Activated CD4-positive, alpha-beta memory T cell treated with anti-CD3 and anti-CD28 coated beads, Interleukin-2, amount 10 ng/mL, durations not matched to agents 7 days and 5 days (primary cell): ENCODE results near the gene NOP10. TPM values are rescaled to one million over a fixed set of nuclear protein-coding genes. Genes with fewer than 3 reads are reported as not detected.
"Not testable (repeated sequence)": the region's sequence is repeated elsewhere in the genome, so short reads cannot be mapped to it uniquely, and the experiment has no call there.

Experiments
- CTCF ChIA-PET: fragments of 350-600 bp; sonication (Branson Sonifier 250); formaldehyde crosslinking; loops from one replicate; lab custom pipeline; 2021; ENCODE audit warnings: antibody characterized with exemption, inconsistent platforms; lab: Charles Lee
- POLR2A ChIA-PET: fragments of 350-600 bp; sonication (Branson Sonifier 250); formaldehyde crosslinking; loops from one replicate; lab custom pipeline; 2021; ENCODE audit warnings: antibody characterized with exemption; lab: Charles Lee
- DNase-seq: peaks from one replicate; pipeline ENCODE4 v3.0.0-alpha.2; 2020
- H3K27ac Mint-ChIP-seq: one replicate; pipeline ENCODE4 v1.8.0; 2021; ENCODE audit warnings: mild to moderate bottlenecking, mixed read lengths
- H3K27me3 Mint-ChIP-seq: one replicate; pipeline ENCODE4 v1.8.0; 2021; ENCODE audit warnings: mixed read lengths
- H3K36me3 Mint-ChIP-seq: one replicate; pipeline ENCODE4 v1.8.0; 2021; ENCODE audit warnings: low read depth, mixed read lengths
- H3K4me1 Mint-ChIP-seq: one replicate; pipeline ENCODE4 v1.8.0; 2021; ENCODE audit warnings: mixed read lengths
- H3K4me3 Mint-ChIP-seq: one replicate; pipeline ENCODE4 v1.8.0; 2021; ENCODE audit warnings: mild to moderate bottlenecking, mixed read lengths
- H3K9me3 Mint-ChIP-seq: one replicate; pipeline ENCODE4 v1.8.0; 2021; ENCODE audit warnings: mixed read lengths
- total RNA-seq, 2 experiments: library from RNA; stranded (reverse); gene quantifications; one replicate each; pipeline ENCODE4 v1.2.3, GENCODE V29; 2021

NOP10 gene
- 100 to 1,000 TPM; 170 to 183 TPM for total RNA-seq

DNA sequence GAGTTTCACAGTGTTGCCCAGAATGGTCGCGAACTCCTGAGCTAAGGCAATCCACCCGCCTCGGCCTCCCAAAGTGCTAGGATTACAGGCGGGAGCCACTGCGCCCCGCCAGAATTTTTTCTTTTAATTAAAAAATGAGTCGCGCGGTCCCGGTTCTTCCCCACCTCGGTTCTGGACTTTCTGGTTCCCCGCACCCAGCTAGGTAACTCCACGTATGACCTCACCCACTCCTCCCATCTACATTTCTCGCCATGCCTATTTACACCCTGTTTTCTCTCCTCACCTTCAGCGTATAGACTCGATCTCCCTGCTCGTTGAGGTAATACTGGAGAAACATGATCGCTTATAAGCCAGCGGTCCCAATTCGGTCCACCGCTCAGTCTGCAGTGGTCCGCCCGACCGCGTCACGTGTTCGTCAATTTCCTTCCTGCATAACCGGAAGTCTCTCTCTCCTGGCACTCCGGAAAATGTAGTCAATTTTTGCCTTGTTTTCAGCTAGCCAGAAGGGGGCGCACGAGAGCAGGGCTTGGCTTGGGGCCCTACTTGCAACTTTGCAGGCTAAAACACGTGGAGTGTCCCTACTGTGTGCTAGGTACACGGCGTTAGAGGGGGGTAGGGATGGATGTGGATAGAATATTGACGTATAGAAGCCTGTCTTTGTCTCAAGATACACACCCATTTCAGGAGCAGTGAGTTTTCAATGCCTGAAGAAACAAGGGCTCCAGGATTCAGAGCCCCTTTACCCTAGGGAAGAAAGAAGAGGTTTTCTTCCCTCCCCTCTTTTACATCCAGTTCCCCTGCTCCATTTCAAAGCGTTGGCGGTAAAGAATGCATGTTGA is at the start of gene NOP10, which contains the start of gene NUTM1:
Gene NOP10 (minus strand): TSS at position 400 of the 839 bp plus-strand sequence. CDS start 63 bp downstream, at position 337.
Gene NUTM1 (plus strand): TSS at position 579 of the 839 bp plus-strand sequence. CDS start 382 bp downstream, outside the sequence.
- peak; percentile 95 for DNase-seq
- Mint-ChIP-seq H3K27me3 (no peaks in the 10 kb centered on the region), H3K4me3 (no peak within 1 kb of the TSS), H3K27ac (peak within 1 kb of the TSS; percentile 74), H3K4me1 (peaks cover 26% of the 10 kb centered on the region), H3K9me3 (no peaks in the 10 kb centered on the region), H3K36me3 (peaks cover 23% of the 10 kb centered on the region)
- ChIA-PET CTCF (interaction anchor here (0.8 to 2.2 kb wide), 18 partner anchors 9 to 657 kb away, joined by 3 to 60 read pairs (median 4); partner anchors contain the start of genes EMC4, GOLGA8A, GOLGA8B and KATNBL1), POLR2A (interaction anchor here (0.7 to 2.4 kb wide), 15 partner anchors 9 to 304 kb away, joined by 3 to 43 read pairs (median 5); partner anchors contain the start of genes AVEN, EMC7, GOLGA8B and KATNBL1)

DNA sequence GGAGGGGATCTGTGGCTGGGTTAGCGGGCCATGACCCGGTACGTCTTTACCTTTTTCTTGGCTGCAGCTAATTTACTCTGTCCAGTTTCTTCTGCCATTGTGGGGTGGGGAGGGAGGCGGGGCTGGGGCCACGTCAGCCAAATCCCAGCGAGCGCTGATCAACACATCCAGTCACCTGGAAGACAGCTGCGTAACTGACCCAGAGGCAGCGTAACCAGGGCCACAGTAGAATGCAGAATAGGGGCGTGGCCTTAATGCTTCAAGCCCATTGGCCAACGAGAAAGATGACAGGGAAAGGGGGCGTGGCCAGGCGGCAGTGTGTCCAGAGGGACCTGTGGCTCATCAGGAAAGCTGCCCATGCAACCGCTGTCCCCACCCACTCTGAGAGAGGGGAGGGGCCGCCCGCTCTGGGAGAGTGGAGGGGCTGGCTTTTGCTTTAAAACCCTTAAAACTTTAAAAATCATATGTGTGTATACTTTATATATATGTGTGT is 46.7 kb upstream of the NOP10 start:
- CTCF ChIA-PET, H3K4me1 Mint-ChIP-seq, H3K27me3 Mint-ChIP-seq, POLR2A ChIA-PET, H3K4me3 Mint-ChIP-seq, DNase-seq, H3K9me3 Mint-ChIP-seq, H3K27ac Mint-ChIP-seq, H3K36me3 Mint-ChIP-seq: not testable (repeated sequence)

DNA sequence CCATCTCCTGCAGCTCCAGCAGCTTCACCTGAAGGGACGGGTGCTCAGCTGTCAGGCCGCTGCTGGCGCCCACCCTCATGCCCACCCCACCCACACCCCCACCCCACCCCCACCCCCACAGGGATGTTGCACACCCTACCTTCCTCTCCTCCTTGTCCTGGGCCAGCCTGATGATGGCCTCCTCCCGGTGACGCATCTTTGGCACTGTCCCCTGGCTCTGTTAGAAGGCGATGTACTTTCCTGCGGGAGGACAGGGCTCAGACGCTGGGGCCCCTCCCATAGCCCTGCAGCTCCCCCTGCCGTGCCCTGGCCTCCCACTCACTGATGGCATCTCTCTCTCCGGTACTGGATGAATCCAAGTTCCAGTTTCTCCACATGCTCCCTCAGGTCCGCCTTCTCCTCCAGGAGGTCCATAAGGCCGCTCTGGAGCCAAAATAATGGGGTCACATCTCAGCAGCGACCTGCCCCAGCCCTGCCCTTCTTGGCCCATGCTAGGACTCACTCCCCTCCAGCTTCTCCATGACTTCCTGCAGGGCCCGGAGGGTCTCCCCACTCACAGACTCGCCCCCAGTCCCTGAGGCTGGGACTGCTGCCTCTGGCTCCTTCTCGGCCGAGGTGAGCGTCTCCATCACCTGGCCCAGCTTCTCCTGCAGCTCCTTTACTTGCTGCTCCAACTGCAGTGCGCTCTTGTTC is 39.0 kb upstream of the NOP10 start:
- H3K4me3 Mint-ChIP-seq, H3K4me1 Mint-ChIP-seq, POLR2A ChIA-PET, H3K27me3 Mint-ChIP-seq, H3K9me3 Mint-ChIP-seq, CTCF ChIA-PET, H3K27ac Mint-ChIP-seq, DNase-seq: not testable (repeated sequence)
- peaks cover 15% of the 10 kb centered on the region for H3K36me3 Mint-ChIP-seq

DNA sequence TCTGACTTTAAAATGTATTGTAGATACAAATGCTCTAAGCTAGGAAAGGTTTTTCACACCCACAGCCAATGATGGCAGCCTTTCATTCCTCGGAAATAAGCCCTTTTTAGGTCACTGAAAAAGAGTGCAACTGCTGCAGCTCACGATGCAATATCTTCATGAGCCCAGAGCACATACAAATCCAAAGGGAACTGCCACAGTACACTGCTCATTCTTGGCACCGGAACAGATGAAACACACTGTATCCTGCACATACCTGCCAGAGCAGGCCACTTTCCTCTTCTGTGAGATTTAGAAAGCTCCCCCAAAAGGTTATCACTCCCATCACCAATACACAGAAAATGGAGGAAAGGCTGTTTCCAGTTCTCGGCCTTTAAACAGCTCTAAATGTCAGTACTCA is 37.6 kb upstream of the NOP10 start:
- POLR2A ChIA-PET, H3K9me3 Mint-ChIP-seq, DNase-seq, H3K4me1 Mint-ChIP-seq, CTCF ChIA-PET, H3K27ac Mint-ChIP-seq, H3K4me3 Mint-ChIP-seq, H3K27me3 Mint-ChIP-seq: not testable (repeated sequence)
- H3K36me3 Mint-ChIP-seq, result peaks cover 15% of the 10 kb centered on the region

DNA sequence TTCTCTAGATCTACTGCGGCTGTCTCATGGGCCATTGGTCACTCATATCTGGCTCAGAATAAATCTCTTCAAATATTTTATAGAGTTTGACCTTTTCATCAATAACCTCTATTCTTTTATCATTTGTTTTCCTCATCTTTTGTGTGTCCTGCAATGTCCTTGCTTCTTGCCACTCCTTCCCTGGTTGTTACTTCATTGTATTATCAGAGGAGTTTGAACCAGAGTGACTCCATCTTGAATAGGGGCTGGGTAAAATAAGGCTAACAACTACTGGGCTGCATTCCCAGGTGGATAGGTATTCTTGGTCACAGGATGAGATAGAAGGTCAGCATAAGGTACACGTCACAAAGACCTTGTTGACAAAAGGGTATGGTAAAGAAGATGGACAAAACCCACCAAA is 33.9 kb upstream of the NOP10 start:
- DNase-seq, result no peak
- H3K9me3 Mint-ChIP-seq, result no peaks in the 10 kb centered on the region
- H3K27ac Mint-ChIP-seq, result no peak overlapping the region
- H3K4me1 Mint-ChIP-seq, result no peaks in the 10 kb centered on the region
- peaks cover 15% of the 10 kb centered on the region for H3K36me3 Mint-ChIP-seq
- CTCF ChIA-PET, result interaction anchor here (0.9 to 1.3 kb wide), 2 partner anchors 9 to 11 kb away, joined by 3 to 4 read pairs; no protein-coding TSS in a partner anchor
- H3K27me3 Mint-ChIP-seq, result no peaks in the 10 kb centered on the region
- POLR2A ChIA-PET, result interaction anchor here (0.9 to 1.2 kb wide), 2 partner anchors 9 to 39 kb away, joined by 3 to 4 read pairs; partner anchors contain the start of genes LPCAT4 and SLC12A6
- H3K4me3 Mint-ChIP-seq, result no peak overlapping the region

DNA sequence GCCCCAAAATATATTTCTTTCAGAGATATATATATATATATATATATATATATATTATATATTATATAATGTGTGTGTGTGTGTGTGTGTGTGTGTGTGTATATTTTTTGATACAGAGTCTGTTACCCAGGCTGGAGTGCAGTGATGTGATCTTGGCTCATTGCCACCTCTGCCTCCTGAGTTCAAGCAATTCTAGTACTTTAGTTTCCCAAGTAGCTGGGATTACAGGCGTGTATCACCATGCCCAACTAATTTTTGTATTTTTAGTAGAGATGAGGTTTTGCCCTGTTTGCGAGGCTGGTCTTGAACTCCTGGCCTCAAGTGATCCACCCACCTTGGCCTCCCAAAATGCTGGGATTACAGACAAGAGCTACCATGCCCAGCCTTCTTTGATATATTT is 32.6 kb upstream of the NOP10 start:
- H3K4me1 Mint-ChIP-seq, H3K4me3 Mint-ChIP-seq, H3K27ac Mint-ChIP-seq, POLR2A ChIA-PET, H3K9me3 Mint-ChIP-seq, H3K27me3 Mint-ChIP-seq, DNase-seq: not testable (repeated sequence)
- peaks cover 11% of the 10 kb centered on the region for H3K36me3 Mint-ChIP-seq
- CTCF ChIA-PET, result interaction anchor here (1.3 kb wide), 1 partner anchor 9 kb away, joined by 3 read pairs; no protein-coding TSS in a partner anchor

DNA sequence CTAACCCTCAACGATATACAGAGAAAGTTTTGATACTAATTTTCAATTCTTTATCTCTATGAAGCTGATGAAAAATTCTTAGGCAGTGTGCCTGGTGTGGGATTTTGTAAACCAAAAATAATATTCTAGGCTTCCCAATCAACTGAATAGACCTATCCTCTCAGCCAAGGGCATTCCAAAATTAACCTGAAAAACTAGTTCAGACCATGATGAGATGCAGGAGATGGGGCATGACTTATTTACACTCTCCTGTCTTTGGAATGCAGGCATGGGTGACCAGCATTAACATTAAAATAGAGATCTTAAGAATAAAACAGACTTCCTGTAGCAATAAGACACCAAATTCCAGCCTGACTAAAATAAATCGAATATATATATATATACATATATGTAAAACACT is 31.9 kb upstream of the NOP10 start:
- H3K36me3 Mint-ChIP-seq, result peaks cover 10% of the 10 kb centered on the region
- H3K4me1 Mint-ChIP-seq, result peaks cover 7% of the 10 kb centered on the region
- no peak overlapping the region for H3K4me3 Mint-ChIP-seq
- no peaks in the 10 kb centered on the region for H3K27me3 Mint-ChIP-seq
- DNase-seq, result no peak
- no peaks in the 10 kb centered on the region for H3K9me3 Mint-ChIP-seq
- CTCF ChIA-PET, result no interaction called here
- POLR2A ChIA-PET, result no interaction called here
- H3K27ac Mint-ChIP-seq, result no peak overlapping the region

DNA sequence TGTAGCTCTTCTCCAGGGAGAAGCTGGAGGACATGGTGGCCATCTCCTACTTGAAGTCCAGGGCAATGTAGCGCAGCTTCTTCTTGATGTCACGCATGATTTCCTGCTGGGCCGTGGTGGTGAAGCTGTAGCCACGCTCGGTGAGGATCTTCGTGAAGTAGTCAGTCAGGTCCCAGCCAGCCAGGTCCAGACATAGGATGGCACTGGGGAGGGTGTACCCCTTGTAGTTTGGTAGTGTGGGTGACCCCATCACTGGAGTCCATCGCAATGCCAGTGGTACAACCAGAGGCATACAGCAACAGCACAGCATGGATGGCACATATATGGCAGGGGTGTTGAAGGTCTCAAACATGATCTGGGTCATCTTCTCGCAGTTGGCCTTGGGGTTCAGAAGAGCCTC is 31.0 kb upstream of the NOP10 start:
- POLR2A ChIA-PET, result no interaction called here
- Mint-ChIP-seq H3K27ac (no peak overlapping the region), H3K9me3 (no peaks in the 10 kb centered on the region), H3K27me3 (no peaks in the 10 kb centered on the region), H3K36me3 (peaks cover 5% of the 10 kb centered on the region), H3K4me3 (no peak overlapping the region), H3K4me1 (peaks cover 13% of the 10 kb centered on the region)
- CTCF ChIA-PET, result no interaction called here
- DNase-seq, result no peak

DNA sequence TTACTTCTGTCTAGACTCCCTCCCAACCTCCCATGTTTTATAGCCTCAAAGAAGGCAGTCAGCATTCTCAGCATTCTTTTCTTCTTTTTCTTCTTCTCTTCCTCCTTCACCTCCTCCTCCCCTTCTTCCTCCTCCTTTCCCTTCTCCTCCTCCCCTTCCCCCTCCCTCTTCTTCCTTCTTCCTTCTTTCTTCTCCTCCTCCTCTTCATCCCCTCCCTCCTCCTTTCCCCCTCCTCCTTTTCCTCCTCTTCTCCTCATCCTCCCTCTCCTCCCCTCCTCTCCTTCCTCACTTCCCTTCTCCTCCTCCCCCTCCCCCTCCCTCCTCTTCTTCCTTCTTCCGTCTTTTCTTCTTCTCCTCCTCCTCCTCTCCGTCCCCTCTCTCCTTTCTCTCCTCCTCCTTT is 27.7 kb upstream of the NOP10 start:
- no peaks in the 10 kb centered on the region for H3K27me3 Mint-ChIP-seq
- POLR2A ChIA-PET, result no interaction called here

DNA sequence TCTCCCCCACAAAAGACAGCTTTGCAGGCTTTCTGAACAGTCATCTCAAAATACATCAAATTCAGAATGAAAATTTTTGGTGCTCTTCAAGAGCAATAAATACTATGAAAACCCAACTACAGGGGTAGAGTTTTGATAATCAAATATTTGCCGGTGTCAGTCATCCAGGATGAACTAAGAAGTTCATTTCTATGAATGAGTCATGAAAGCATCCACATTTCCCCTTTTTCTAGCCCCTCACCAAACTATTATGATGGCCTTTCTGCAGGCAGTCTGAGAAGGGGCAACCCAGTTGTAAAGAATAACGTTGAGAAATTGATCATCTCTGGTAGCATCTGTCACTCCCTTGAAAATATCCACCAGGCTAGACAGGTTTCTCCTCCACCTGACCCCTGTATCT is 27.2 kb upstream of the NOP10 start:
- CTCF ChIA-PET, result no interaction called here

More for the DNA sequence above, 27.7 kb upstream of the NOP10 start:
- CTCF ChIA-PET, result no interaction called here
- H3K4me3 Mint-ChIP-seq, result no peak overlapping the region
- H3K27ac Mint-ChIP-seq, result no peak overlapping the region
- H3K9me3 Mint-ChIP-seq, result no peaks in the 10 kb centered on the region
- no peak for DNase-seq
- H3K36me3 Mint-ChIP-seq, result peaks cover 3% of the 10 kb centered on the region
- H3K4me1 Mint-ChIP-seq, result peaks cover 26% of the 10 kb centered on the region

DNA sequence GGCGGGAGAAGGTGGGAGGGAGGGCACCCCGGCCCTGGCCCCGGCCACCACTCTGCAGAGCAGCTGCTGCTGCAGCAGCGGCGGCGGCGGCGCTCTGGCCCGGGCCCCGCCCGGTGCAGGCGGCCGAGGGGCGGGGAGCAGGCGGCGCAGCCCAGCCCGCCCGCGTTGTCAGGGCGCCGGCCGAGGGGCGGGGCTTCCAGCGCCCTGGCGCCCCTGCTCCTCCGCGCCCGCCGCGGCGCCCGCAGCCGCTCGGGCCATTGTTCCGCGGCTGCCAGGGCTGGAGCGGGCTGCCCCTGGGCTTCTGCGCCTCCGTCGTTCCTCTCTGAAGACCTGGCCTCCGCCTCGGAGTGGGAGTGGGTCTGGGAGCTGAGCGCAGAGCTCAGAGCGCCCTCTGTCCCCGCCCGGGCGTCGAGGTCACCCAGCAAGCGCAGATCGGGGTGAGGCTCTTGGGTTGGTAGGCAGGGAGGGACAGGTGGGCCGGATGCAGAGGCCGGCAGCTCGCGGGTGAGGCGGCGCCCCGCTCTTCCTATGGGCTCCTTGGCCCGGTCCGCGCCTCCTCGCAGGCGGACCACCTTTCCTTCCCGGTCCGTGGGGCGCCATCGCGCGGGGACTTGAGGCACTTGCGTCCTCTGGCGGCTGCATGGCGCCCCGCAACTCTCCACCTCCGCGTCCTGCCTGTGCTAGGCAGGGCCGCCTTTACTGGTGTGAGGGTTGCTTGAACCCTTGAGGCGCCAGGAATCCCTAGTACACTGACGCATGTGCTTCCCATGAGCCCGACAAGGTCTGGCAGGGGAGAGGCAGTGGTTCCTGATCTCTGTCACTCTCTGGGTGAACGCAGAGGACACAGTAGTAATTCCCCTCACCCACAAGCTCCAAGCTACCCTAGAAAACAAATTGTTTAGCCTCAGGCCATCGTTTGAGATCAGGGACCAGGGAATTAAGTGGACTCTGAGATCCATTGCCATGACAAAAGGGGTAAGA is 24.5 kb upstream of the NOP10 start, which contains the start of gene LPCAT4:
Gene LPCAT4 (minus strand): TSS at position 96 of the 981 bp plus-strand sequence. CDS start 96 bp downstream, outside the sequence.
- Mint-ChIP-seq H3K4me3 (peak within 1 kb of the TSS; percentile 99), H3K36me3 (peaks cover 22% of the 10 kb centered on the region), H3K9me3 (no peaks in the 10 kb centered on the region), H3K27ac (peak within 1 kb of the TSS; percentile 98), H3K4me1 (peaks cover 50% of the 10 kb centered on the region), H3K27me3 (no peaks in the 10 kb centered on the region)
- DNase-seq, result peak; percentile 93
- ChIA-PET POLR2A (interaction anchor here (0.7 to 4.4 kb wide), 32 partner anchors 9 to 621 kb away, joined by 3 to 92 read pairs (median 4); partner anchors contain the start of genes AVEN, EMC4, EMC7 and GOLGA8A), CTCF (interaction anchor here (0.6 to 4.4 kb wide), 34 partner anchors 9 to 306 kb away, joined by 3 to 60 read pairs (median 6); partner anchors contain the start of genes EMC4, EMC7, GOLGA8A and GOLGA8B)

More for the DNA sequence above, 27.2 kb upstream of the NOP10 start:
- DNase-seq, result no peak
- Mint-ChIP-seq H3K9me3 (no peaks in the 10 kb centered on the region), H3K36me3 (peaks cover 3% of the 10 kb centered on the region), H3K27me3 (no peaks in the 10 kb centered on the region), H3K4me3 (no peak overlapping the region), H3K4me1 (peaks cover 31% of the 10 kb centered on the region), H3K27ac (peak overlapping the region; percentile 19)
- POLR2A ChIA-PET, result no interaction called here
